SK-N-SH treated with all-trans-retinoic acid at 6 μM for 48 hours (cell line): ENCODE measurements around the gene ERBB3.

Experiments used
- ATAC-seq: fragments of 200-7000 bp; cut with Tn5 transposase; 3 replicates; pipeline ENCODE4 v1.9.1; 2020; ENCODE audit warnings: mild to moderate bottlenecking, moderate library complexity
- BACH2 ChIP-seq: fragments of 250-450 bp; sonication (Bioruptor Pico); IDR thresholded peaks from 2 replicates; pipeline ENCODE4 v1.9.0; 2021; ENCODE audit warnings: mild to moderate bottlenecking, borderline replicate concordance
- CSDC2 ChIP-seq: fragments of 250-450 bp; sonication (Bioruptor Pico); IDR thresholded peaks from 2 replicates; pipeline ENCODE4 v1.5.0; 2020; ENCODE audit warnings: mild to moderate bottlenecking, moderate library complexity
- CSRNP3 ChIP-seq: fragments of 250-450 bp; sonication (Bioruptor Pico); IDR thresholded peaks from 2 replicates; pipeline ENCODE4 v1.5.1; 2021; ENCODE audit warnings: mild to moderate bottlenecking, moderate library complexity
- ESRRG ChIP-seq: fragments of 250-450 bp; sonication (Bioruptor Pico); IDR thresholded peaks from 2 replicates; pipeline ENCODE4 v1.6.1; 2021; ENCODE audit warnings: mild to moderate bottlenecking
- GLIS3 ChIP-seq: fragments of 250-450 bp; sonication (Bioruptor Pico); IDR thresholded peaks from 2 replicates; pipeline ENCODE4 v1.5.0; 2020; ENCODE audit warnings: mild to moderate bottlenecking, moderate library complexity
- ISL1 ChIP-seq: fragments of 250-450 bp; sonication (Bioruptor Pico); IDR thresholded peaks from 2 replicates; pipeline ENCODE4 v2.1.2; 2022; ENCODE audit warnings: mild to moderate bottlenecking, moderate library complexity
- OSR1 ChIP-seq: fragments of 250-450 bp; sonication (Bioruptor Pico); IDR thresholded peaks from 2 replicates; pipeline ENCODE4 v1.8.0; 2022; ENCODE audit warnings: moderate library complexity, mild to moderate bottlenecking, inconsistent platforms
- PPARA ChIP-seq: fragments of 250-450 bp; sonication (Bioruptor Pico); IDR thresholded peaks from 2 replicates; pipeline ENCODE4 v1.5.0; 2020; ENCODE audit warnings: mild to moderate bottlenecking, borderline replicate concordance
- SNAI2 ChIP-seq: fragments of 250-450 bp; sonication (Bioruptor Pico); IDR thresholded peaks from 2 replicates; pipeline ENCODE4 v1.5.0; 2020; ENCODE audit warnings: mild to moderate bottlenecking, moderate library complexity
- TCF4 ChIP-seq: fragments of 250-450 bp; sonication (Bioruptor Pico); IDR thresholded peaks from 2 replicates; pipeline ENCODE4 v1.8.0; 2021; ENCODE audit warnings: mild to moderate bottlenecking, moderate library complexity, borderline replicate concordance
- TOX ChIP-seq: fragments of 250-450 bp; sonication (Bioruptor Pico); IDR thresholded peaks from 2 replicates; pipeline ENCODE4 v1.8.0; 2021; ENCODE audit warnings: mild to moderate bottlenecking, moderate library complexity, borderline replicate concordance
- ZC3H10 ChIP-seq: fragments of 250-450 bp; sonication (Bioruptor Pico); IDR thresholded peaks from 2 replicates; pipeline ENCODE4 v1.5.1; 2021; ENCODE audit warnings: mild to moderate bottlenecking, moderate library complexity
- ZFP3 ChIP-seq: fragments of 250-450 bp; sonication (Bioruptor Pico); IDR thresholded peaks from 2 replicates; pipeline ENCODE4 v1.5.0; 2020; ENCODE audit warnings: mild to moderate bottlenecking, moderate library complexity
- ZNF565 ChIP-seq: fragments of 450-650 bp; formaldehyde crosslinking; conservative IDR thresholded peaks from 2 replicates; pipeline ENCODE4 v1.5.0; 2020; ENCODE audit warnings: low read depth, mild to moderate bottlenecking, moderate library complexity
- ZNF70 ChIP-seq: fragments of 450-650 bp; formaldehyde crosslinking; IDR thresholded peaks from 2 replicates; pipeline ENCODE4 v1.5.0; 2020; ENCODE audit warnings: mild to moderate bottlenecking, moderate library complexity
- ZNF8 ChIP-seq: fragments of 450-650 bp; formaldehyde crosslinking; IDR thresholded peaks from 2 replicates; pipeline ENCODE4 v1.5.0; 2020; ENCODE audit warnings: mild to moderate bottlenecking, moderate library complexity
- TF ChIP-seq, protein P1 (sequence below): fragments of 250-450 bp; sonication (Bioruptor Pico); IDR thresholded peaks from 2 replicates; pipeline ENCODE4 v1.5.0; 2020; ENCODE audit warnings: mild to moderate bottlenecking, moderate library complexity
- TF ChIP-seq, protein P2 (sequence below): fragments of 250-450 bp; sonication (Bioruptor Pico); IDR thresholded peaks from 2 replicates; pipeline ENCODE4 v1.8.0; 2020; ENCODE audit warnings: mild to moderate bottlenecking, moderate library complexity, borderline replicate concordance
- TF ChIP-seq, protein P3 (sequence below): fragments of 250-450 bp; sonication (Bioruptor Pico); IDR thresholded peaks from 2 replicates; pipeline ENCODE4 v1.5.1; 2020; ENCODE audit warnings: low read depth, mild to moderate bottlenecking, moderate library complexity

ERBB3 gene

GRCh38 chr12:56120158-56120846 is 40.3 kb downstream of the ERBB3 start:
- TF ChIP-seq TOX (CRISPR knock-in tag) (no peak), PPARA (CRISPR knock-in tag) (no peak), BACH2 (CRISPR knock-in tag) (no peak), CSRNP3 (CRISPR knock-in tag) (no peak), CSDC2 (CRISPR knock-in tag) (no peak), GLIS3 (CRISPR knock-in tag) (no peak), ESRRG (no peak), ZNF565 (CRISPR knock-in tag) (no peak), ISL1 (CRISPR knock-in tag) (no peak), TCF4 (no peak), ZNF8 (CRISPR knock-in tag) (no peak)
- TF ChIP-seq, protein P1, sequence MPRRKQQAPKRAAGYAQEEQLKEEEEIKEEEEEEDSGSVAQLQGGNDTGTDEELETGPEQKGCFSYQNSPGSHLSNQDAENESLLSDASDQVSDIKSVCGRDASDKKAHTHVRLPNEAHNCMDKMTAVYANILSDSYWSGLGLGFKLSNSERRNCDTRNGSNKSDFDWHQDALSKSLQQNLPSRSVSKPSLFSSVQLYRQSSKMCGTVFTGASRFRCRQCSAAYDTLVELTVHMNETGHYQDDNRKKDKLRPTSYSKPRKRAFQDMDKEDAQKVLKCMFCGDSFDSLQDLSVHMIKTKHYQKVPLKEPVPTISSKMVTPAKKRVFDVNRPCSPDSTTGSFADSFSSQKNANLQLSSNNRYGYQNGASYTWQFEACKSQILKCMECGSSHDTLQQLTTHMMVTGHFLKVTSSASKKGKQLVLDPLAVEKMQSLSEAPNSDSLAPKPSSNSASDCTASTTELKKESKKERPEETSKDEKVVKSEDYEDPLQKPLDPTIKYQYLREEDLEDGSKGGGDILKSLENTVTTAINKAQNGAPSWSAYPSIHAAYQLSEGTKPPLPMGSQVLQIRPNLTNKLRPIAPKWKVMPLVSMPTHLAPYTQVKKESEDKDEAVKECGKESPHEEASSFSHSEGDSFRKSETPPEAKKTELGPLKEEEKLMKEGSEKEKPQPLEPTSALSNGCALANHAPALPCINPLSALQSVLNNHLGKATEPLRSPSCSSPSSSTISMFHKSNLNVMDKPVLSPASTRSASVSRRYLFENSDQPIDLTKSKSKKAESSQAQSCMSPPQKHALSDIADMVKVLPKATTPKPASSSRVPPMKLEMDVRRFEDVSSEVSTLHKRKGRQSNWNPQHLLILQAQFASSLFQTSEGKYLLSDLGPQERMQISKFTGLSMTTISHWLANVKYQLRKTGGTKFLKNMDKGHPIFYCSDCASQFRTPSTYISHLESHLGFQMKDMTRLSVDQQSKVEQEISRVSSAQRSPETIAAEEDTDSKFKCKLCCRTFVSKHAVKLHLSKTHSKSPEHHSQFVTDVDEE (CRISPR knock-in tag), result no peak
- TF ChIP-seq, protein P2, sequence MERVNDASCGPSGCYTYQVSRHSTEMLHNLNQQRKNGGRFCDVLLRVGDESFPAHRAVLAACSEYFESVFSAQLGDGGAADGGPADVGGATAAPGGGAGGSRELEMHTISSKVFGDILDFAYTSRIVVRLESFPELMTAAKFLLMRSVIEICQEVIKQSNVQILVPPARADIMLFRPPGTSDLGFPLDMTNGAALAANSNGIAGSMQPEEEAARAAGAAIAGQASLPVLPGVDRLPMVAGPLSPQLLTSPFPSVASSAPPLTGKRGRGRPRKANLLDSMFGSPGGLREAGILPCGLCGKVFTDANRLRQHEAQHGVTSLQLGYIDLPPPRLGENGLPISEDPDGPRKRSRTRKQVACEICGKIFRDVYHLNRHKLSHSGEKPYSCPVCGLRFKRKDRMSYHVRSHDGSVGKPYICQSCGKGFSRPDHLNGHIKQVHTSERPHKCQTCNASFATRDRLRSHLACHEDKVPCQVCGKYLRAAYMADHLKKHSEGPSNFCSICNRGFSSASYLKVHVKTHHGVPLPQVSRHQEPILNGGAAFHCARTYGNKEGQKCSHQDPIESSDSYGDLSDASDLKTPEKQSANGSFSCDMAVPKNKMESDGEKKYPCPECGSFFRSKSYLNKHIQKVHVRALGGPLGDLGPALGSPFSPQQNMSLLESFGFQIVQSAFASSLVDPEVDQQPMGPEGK (CRISPR knock-in tag), result no peak
- TF ChIP-seq, all 23 proteins: peak for 0
- no peak for ATAC-seq

GRCh38 chr12:56121204-56121870 is 41.4 kb downstream of the ERBB3 start:
- TF ChIP-seq, protein P2 (CRISPR knock-in tag), result no peak
- TF ChIP-seq CSDC2 (CRISPR knock-in tag) (no peak), ZFP3 (CRISPR knock-in tag) (no peak), ZNF565 (CRISPR knock-in tag) (no peak), ZC3H10 (CRISPR knock-in tag) (peak; percentile 16; the same call in 1 of the 2 replicates)
- TF ChIP-seq, protein P3, sequence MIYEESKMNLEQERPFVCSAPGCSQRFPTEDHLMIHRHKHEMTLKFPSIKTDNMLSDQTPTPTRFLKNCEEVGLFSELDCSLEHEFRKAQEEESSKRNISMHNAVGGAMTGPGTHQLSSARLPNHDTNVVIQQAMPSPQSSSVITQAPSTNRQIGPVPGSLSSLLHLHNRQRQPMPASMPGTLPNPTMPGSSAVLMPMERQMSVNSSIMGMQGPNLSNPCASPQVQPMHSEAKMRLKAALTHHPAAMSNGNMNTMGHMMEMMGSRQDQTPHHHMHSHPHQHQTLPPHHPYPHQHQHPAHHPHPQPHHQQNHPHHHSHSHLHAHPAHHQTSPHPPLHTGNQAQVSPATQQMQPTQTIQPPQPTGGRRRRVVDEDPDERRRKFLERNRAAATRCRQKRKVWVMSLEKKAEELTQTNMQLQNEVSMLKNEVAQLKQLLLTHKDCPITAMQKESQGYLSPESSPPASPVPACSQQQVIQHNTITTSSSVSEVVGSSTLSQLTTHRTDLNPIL (CRISPR knock-in tag), result no peak
- TF ChIP-seq, all 23 proteins: peak for 1
- no peak for ATAC-seq

- no peak for ATAC-seq
- TF ChIP-seq ISL1 (CRISPR knock-in tag) (no peak), OSR1 (CRISPR knock-in tag) (no peak), SNAI2 (CRISPR knock-in tag) (no peak), CSRNP3 (CRISPR knock-in tag) (no peak), ZC3H10 (CRISPR knock-in tag) (no peak), ZFP3 (CRISPR knock-in tag) (no peak), TCF4 (no peak), ZNF70 (CRISPR knock-in tag) (no peak), CSDC2 (CRISPR knock-in tag) (no peak), ESRRG (no peak)
- TF ChIP-seq, protein P1 (CRISPR knock-in tag), result no peak
- TF ChIP-seq, protein P3 (CRISPR knock-in tag), result no peak
- TF ChIP-seq, all 23 proteins: peak for 0
Observed at GRCh38 chr12:56122637-56123036, 42.7 kb downstream of the ERBB3 start.
